ENCODE data around the gene FAM53A.
"Not testable (repeated sequence)": the region's sequence is repeated elsewhere in the genome, so short reads cannot be mapped to it uniquely, and the experiment has no call there.

FAM53A gene

DNA sequence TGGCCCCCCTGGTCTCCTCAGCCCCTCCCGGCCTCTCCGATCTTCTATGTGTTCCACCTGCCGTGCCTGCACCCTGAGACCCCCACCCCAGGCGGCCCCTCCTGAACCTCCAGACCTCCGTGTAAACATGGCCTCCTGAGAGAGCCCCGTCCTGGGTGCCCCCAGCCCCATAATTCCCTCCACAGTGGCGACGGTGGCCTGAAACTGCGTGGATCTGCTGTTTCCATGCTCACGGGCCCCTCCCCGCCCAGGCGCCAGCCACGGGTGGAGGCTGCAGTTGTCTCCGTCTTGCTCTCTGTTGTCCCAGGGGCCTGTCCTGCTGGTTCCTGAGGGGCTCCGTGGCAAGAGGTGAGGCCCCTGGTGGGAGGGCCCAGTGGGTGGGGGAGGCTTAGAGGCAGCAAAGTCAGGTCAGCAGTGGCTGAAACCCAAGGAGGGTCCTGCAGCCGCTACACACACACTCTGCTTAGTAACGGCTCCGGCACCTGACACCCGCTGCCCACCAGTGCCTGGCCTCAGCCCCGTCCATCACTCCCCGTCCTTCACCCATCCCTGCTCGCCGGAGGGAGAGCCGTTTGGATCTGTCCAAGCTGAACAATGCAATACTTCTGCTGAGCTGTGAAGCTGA is 75.8 kb downstream of the FAM53A start:
- no peak for DNase-seq (ENCODE audit: low read depth in 1 of 2, low spot score in 1 of 2)

DNA sequence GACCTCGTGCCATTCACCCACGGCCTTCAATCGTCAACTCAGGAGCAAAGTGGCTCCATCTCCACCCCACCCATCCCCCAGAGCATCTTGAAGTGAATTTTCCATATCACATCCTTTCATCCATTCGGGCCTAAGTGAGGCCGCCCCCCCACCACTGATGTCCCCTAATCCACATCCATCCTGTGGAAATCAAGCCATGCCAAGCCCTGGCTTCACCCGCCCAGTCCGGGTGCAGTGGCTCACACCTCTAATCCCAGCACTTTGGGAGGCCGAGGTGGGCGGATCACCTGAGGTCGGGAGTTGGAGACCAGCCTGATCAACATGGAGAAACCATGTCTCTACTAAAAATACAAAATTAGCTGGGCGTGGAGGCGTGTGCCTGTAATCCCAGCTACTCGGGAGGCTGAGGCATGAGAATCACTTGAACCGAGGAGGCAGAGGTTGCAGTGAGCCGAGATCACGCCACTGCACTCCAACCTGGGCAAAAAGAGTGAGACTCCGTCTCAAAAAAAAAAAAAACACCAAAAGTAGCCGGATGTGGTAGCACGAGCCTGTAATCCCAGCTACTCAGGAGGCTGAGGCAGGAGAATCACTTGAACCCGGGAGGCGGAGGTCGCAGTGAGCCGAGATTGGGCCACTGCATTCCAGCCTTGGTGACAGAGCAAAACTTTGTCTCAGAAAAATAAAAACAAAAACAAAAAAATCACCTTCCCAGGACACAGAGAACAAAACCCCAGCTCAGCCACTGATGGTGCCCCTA is 76.5 kb downstream of the FAM53A start:
- DNase-seq (ENCODE audit: low read depth in 1 of 2, low spot score in 1 of 2) = not testable (repeated sequence)

DNA sequence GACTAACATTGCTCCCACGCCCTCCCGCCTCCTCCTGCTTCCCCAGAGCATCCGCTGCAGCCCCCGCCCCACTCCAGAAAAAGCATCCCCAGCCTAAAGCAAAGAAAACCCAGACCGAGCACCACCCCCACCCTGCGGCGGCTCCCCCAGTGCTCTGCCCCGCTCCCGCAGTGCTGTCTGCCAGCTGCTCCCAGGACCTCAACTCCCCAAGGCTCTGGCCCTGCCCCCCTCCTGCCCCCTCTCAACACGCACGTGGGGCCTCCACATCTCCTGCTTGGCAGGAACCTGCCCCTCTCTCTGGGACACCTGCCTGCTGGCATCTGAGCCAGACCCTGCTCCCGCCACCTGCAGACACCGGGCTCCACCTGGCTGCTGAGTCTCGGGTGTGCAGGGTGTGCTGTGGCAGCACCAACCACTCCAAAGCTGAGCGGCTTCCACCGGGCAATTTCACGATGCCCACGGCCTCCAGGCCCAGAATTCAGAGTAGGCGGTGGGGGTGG is 79.4 kb downstream of the FAM53A start:
- DNase-seq (ENCODE audit: low read depth in 1 of 2, low spot score in 1 of 2) = peak in 1 of 2 donors; percentile 33

DNA sequence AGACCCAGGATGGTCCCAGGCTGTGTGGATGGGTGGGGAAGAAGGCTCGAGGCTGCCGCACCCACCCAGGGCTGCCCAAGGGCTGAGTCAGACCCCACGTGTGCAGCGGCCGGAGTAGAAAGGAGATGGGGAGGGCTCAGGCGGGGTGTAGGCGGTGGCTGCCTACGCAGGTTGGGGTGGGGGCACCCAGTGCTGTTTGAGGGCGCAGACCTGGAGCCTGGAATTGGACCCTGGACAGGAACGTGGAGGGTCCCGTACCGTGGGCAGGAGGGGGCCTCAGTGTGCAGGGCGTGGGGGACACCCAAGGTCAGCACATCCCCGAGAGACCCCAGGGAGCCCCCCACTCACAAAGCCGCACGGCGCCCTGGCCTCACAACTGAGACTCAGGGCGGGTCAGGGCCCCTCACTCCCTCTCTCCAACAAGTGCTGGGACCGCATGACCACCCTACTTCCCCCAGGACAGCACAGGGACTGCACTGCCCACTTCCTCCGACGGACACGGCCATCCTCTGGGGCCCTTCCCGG is 79.9 kb downstream of the FAM53A start:
- DNase-seq (ENCODE audit: low read depth in 1 of 2, low spot score in 1 of 2) = no peak

DNA sequence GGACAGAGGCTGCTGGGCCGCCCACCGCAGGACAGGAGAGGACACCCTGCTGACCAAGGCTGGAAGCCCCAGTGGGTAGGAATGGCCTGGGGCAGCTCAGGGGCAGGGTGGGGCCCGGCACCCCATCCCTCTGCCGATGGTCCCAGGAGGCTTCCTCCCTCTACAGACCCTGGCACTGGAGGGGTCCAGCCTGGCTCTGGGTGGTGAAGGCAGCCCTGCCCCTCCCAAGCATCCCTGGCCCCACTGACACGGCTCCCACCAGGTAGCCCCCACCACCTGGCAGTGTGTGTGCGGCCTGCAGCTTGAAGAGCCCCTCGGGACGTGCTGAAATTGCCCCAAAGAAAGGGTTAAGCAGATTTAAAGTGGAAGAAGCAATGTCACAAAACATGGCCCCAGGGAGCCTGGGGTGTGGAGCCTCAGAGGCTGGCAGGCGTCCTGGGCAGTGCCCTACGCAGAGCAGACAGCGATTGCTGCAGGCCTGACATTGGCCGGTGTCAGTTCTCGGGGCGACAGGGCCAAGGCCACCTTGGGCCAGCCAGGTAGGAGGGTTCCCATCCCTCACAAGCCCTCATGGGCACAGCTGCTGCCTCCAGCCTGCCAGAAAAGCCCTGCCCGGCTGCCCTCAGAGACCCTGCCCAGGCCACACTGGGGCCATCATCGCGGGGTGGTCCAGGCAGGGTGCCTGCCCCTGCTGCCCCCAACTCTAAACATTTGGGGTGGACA is 80.5 kb downstream of the FAM53A start:
- DNase-seq (ENCODE audit: low read depth in 1 of 2, low spot score in 1 of 2) = no peak

DNA sequence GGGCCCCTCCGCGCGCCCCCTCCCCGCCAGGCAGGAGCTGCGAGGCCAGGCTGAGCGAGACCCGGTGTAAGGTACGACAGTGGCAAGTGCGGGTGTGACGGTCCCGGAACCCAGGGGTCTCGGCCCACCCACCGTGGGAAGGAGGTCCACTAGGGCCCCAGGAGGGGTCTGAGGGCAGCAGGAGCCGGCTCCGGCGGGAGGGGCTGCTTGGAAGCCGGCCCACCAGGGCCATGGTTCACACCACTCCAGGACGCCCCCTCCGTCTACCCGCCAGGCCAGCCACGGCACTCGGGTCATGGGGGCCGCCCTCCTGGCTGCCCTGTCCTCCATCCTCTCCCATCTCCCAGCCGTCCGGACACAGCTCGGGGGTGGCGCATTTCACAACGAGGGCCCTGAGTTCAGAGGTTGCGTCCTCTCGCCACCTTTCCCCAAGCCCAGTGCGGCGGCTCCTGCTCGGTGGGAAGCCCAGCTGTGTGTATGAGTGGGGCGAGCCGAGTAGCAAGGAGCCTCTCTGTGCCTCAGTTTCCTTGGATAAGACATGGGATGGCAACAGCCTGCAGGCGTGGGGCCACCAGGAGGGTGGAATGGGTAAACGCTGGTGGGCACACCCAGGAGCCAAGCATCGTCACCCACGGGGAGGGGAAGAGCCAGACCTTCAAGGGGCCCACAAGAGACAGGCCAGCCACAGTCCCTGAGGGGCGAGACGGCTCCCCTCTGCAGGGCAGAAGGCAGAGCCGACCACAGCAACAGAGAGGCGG is 81.3 kb downstream of the FAM53A start:
- no peak for DNase-seq (ENCODE audit: low read depth in 1 of 2, low spot score in 1 of 2)

DNA sequence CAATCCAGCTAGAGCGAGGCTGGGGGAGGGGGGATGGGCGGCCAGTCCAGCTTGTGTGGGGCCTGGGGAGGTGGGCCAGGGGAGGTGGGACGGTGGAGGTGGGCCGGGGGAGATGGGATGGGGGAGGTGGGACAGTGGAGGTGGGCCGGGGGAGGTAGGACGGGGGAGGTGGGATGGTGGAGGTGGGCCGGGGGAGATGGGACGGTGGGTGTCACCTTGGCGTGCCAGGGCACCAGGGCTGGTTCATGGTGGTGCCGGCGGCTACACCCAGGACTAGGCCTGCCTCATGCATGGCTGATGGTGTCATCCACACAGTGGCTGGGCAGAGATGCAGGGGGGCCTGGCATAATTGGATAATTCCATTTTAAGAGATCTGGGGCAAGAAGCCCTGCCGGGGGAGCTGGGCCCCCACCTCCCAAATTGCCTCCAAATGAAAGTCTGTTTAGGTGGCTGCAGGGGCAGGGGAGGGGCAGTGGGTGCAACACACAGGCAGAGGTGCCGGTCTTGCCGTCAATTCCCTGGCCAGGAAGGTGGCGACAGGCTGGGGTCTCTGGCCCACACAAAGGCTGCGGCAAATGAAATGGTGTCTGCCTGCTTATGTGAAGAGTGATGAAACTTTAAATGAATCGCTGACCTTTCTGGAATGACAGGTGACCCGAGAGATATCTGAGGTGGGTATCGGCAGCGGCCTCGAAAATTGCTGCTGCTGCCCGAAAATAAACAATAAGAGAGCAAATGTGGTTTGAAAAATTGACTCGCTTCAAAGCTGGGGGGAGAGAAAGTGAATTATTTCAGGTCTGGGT is 82.1 kb downstream of the FAM53A start:
- no peak for DNase-seq (ENCODE audit: low read depth in 1 of 2, low spot score in 1 of 2)

DNA sequence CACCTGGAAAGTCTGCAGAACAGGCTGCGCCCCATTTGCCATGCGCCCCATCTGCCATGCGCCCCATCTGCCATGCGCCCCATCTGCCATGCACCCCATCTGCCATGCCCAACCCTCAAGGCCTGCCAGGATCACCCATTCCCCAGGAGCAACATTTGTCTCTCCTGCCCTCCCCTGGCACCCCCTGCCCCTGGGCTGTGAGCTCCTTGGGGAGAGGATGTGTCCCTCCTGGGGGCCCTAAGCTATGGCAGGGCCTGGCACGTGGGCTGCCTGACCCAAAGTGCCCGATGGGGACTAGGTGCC is 82.6 kb downstream of the FAM53A start:
- DNase-seq (ENCODE audit: low read depth in 1 of 2, low spot score in 1 of 2) = no peak

DNA sequence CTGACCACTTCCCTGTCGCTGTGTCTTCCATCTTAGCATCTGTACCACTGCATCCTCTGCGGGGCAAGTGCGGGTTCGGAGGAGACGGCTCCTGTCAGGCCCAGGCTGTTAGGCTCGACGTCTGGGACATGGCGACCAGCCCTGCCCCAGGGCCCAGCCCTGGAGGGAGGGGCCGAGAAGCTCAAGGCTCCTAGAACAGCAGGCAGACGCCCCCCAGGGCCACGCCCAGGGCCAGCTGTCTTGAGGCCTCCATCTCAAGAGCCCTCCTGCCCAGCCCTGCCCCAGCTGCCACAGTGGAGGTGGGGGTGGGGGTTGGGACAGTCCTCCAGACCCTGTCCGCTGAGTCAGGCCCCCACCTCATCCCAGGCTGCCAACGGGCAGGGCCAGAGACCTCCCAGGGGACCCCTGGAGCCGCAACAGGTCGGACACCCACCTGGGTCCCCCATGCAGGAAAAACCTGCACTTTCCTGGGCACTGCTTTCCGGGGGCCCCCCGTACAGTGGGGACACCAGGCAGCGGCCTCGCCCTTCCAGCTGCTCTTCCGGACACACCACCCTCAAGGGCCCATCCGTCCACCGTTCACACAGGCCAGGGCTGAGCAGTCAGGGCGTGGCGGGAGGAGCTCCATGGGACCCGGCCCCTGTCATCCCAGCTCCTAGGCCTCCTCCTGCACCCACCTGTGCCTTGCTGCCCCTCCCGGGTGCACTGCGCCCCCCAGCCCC is 83.1 kb downstream of the FAM53A start:
- no peak for DNase-seq (ENCODE audit: low read depth in 1 of 2, low spot score in 1 of 2)

DNA sequence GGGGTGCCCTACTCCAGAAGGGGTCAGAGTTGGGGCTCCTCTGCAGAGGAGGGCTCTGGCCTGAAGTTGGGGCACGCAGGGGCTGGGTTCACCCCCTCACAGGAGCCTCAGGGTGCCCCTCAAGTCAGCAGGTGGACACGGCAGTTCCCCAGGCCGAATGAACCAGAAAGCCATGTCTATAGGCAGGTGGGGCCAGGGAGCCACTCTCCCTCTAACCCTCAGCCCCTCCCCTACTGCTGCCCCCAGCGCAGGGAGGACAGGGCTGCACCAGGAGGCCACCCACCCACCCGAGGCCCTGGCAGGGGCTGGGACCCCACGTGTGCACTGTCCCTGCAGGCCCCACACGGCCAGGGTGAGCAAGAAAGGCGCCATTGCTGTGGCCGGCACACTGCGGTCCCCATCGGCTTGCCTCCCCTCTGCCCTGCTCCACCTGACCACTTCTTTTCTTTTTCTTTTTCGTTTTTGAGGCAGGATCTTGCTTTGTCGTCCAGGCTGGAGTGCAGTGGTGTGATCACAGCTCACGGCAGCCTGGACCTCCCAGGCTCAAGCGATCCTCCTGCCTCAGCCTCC is 83.8 kb downstream of the FAM53A start:
- no peak for DNase-seq (ENCODE audit: low read depth in 1 of 2, low spot score in 1 of 2)

DNA sequence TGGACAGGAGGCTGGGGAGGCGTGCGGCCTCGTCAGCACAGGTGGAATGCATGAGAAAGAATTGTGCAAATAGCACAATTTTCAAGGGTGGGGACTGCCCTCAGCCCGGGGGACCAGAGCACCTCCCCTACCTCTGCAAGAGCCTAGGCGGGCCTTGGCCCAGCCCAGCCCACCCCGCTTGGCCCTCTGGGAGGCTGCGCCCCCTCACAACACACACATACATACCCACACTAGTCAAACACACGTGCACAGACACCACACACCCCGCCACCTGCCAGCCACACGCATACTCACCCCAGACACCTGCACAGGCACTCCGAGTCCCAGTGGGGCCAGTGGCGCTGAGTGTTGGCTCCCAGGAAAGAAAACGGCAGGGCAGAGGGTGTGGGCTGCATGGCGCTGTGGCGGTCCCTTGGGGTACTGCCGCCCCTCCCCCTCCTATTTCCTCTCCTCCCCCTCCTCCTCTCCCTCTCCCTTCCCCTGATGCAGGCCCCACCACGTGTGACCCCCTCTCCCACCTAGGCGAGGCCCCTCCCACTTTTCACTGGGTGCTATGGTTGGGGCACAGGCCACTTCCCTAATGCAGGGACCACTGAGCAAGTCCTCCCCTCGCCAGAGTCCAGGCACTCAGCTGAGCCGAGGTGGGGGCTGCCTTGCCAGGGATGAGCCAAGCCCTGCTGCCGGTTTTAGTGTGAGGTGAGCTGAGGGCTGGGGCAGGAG is 84.5 kb downstream of the FAM53A start:
- DNase-seq (ENCODE audit: low read depth in 1 of 2, low spot score in 1 of 2) = no peak

DNA sequence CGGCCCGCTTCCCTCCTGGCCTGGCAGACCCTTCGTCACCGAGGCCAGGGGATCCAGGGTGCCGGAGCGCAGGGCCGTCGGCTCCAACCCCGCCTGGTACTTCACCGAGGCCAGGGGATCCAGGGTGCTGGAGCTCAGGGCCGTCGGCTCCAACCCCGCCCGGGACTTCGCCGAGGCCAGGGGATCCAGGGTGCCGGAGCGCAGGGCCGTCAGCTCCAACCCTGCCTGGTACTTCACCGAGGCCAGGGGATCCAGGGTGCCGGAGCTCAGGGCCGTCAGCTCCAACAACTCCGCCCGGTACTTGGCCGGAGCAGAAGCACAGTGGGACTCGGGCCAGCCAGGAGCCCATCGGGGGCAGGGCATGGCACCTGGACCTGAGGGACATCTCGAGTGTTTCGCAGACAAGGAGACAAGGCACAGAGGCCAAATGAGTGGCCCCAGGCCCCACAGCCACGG is 85.1 kb downstream of the FAM53A start:
- DNase-seq (ENCODE audit: low read depth in 1 of 2, low spot score in 1 of 2) = no peak

DNA sequence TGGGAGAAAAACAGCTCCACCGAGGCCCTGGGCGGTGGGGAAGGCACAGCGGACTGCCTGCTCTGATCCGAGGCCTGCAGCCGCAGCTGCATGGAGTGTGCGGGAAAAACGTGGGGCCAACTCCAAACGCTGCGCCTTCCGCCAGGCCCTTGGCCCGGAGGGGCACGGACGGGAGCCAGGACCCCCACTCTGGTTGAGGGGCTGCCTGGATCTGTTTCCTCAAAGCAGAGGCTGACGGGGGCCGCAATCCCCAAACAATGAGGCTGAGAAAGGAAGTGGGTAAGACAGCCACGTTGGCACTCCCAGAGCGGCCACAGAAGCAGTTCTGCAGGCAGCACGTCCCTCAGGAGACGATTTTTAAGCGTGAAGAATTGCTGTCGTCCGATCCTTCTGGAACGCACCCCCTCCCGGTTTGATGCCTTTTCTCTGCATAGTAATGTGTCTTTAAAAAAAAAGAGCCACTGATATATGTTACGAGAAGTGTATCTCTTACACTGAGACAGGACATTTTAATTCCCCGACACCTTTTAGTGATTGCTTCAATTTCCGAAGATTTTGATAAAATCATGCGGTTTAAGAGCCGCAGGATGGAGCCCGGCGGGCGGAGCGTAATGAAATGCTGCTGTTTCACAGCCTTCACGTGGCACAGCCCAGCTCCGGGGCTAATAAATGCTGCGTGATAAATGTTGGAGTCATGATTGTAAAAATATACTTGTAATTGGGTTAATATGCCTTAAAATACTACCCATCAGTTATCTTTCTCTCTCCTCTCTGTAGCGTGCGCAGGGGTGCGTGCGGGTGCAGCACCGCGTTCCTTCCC is 85.7 kb downstream of the FAM53A start:
- DNase-seq (ENCODE audit: low read depth in 1 of 2, low spot score in 1 of 2) = no peak

DNA sequence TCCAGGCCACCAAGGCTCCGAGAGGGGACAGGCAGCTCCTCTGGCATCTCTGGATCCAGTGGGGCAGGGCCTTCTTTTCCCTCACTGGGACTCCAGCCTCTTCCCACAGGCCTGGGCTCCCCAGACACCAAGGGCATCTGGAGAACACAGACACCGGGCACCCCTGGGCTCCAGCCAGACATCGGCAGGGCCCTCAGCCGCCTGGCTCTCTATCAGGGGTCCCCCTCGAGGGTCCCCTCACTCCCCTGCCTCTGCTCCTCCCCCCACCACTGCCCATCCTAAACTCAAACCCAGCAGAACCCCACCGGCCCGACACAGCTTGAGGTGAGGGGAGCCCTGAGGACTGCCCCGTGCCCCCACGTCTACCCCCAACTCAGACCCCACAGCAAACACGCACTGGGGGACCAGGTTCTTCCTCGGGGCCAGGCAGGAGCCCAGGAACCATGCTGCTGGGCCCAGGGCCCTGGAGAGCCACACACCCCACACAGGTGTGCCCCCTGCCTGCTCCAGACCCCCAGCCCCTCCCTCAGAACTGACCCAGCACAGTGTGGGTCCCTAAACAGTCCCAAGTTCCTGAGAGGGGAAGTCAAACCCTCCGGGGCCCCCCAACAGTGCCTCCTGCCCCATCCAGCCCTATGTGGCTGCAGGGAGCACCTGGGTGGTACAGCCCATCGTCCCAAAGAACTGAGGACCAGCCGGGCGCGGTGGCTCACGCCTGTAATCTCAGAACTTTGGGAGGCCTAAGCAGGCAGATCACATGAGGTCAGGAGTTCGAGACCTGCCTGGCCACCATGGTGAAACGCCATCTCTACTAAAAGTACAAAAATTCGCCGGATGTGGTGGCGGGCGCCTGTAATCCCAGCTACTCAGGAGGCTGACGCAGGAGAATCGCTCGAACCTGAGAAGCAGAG is 86.8 kb downstream of the FAM53A start:
- no peak for DNase-seq (ENCODE audit: low read depth in 1 of 2, low spot score in 1 of 2)

DNA sequence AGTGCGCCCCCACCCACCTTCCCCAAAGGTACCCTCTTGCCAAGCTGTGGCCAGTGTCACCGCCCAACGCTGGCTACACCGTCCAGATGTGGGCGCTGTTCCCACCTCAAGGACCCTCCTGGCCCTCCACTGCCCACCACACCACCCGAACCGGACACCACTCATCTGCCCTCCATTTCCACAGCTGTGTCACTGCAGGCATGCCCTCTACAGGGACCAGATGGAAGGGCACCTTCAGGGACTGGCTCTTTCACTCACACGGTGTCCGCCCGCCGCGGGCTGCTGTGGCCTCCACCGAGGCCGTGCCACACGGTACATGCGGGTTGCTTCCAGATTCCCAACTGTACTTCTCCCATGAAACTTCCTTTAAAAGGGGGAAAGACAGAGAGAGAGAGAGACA is 87.7 kb downstream of the FAM53A start:
- DNase-seq (ENCODE audit: low read depth in 1 of 2, low spot score in 1 of 2) = no peak

DNA sequence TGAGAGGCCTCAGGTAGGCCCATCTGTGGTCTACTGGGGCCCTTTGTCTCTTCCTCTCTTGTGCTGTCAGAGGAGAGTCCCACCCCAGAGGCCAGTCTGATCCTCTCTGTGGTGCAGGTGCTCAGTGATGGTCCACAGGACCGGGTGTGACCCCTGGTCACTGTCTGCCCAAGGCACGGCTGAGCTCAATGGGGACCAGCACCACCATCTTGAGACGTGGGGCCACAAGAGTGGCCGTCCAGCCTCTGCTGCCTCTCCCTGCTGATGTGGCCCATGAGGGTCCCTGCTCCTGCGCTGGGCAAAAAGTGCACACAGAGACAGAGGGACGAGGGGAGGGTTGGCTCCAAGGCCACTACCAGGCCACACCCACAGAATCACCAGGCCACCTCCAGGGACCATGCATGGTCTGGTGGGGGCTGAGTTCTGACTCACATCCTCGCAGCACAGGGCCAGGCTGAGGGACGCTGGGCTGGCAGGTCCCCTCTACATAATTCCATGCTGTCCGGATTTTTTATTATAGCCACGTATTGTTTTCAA is 88.3 kb downstream of the FAM53A start:
- no peak for DNase-seq (ENCODE audit: low read depth in 1 of 2, low spot score in 1 of 2)
